CD4-positive, alpha-beta T cell treated with Interleukin-6 for 4 hours (primary cell): ENCODE results near the gene PSG5.
"Not testable (repeated sequence)": the region's sequence is repeated elsewhere in the genome, so short reads cannot be mapped to it uniquely, and the experiment has no call there.

Experiments used
- DNase-seq: peaks from one replicate; pipeline ENCODE4 v3.0.0-alpha.2; 2020; ENCODE audit warnings: mixed read lengths

PSG5 gene

DNA sequence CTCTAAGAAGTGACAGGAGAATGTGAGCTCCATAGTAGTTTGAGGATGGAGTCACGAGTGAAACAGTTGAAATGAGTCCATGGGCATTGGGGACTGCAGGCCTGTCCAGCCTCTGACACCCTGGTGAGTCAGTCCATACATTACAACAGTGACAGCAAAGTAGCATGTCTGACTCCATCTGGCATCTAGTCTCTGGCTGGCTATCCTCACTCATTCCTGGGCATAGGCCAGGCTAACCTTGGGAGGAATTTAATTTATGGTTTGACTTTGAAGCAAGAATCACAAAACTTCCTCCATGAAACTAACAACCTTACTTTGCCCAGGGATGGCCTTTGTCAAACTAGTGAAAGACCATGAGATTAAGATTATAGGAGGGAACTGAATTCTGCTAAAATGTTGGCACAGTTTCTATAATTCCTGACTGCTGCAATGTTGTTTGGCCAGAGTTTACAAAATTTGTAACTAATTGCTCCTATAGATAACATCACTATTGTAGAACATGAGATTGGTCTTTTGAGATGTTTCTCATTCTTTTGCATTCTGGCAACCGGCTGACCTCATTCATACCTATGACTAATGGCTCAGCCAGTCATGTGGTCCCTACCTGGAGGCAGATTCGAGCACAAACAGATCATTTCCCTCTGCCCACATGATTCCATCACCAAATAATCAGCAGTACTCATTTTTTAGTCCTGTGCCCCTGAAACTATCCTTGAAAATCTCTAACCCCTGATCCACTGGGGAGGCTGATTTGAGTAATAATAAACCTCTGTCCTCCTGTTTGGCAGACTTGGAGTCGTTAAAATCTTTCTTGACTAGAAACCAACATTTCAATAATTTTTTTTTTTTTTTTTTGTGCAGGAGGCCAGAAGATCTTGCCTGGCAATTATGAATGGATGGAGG is 4.2 kb downstream of the PSG5 start:
- DNase-seq, result not testable (repeated sequence)

DNA sequence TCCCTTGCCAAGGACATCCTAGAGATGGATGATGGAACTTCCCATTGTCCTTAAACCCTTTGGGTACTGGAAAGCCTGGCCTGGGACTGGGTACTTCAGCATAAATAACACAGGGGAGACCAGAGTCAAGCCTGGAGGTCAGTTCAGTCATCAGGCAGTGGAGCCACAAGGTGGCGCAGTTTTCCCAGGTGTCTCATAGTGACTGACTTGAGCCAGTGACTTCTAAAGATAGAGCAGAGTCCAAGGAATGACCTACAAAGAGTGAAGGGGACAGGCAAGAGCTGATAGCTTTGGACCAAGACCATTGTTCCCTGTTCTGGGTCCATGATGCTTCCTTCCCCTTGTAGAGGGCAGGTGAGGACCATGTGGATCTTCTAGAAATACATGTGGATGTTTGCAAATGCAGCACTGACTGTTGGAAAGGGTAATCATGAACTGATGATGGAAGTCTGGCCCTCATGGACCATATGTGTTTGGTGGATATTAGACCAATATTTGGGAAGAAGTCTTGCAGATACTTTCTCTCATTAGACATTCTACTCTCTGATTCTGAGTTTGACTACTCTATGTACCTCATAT is 6.7 kb downstream of the PSG5 start:
- DNase-seq, result not testable (repeated sequence)

DNA sequence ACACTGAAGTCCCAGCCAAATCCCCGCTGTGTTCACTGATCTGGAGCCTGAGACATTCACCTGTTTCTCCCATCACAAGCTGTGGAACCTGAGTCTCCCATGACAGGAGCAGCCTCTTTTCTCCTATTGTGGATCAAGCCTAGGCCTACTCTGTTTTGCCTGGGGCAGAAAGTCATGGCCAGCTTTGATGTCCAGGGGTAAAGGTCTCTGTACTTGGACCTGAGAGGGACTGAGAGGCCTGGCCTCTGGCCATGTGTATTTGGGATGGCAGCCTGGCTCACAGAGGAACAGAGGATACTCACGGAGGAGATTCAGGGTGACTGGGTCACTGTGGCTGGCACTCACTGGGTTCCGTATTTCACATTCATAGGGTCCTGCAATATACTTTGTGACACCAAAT is 7.8 kb downstream of the PSG5 start:
- not testable (repeated sequence) for DNase-seq

DNA sequence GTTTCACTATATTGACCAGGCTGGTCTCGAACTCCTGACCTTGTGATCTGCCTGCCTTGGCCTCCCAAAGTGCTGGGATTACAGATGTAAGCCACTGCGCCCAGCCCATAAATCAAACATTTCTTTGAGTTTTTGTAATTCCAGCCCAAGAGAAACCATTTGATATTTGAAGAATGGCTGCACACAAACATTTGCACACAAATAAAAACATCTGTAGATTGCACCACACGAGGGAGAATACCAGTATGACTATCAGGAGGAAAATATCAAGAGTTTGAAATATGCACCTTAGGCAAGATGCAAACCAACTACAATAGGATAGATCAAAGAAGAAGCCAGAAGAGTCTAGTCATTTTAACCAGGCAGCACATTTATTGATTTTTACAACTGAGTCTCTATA is 20.4 kb downstream of the PSG5 start:
- DNase-seq, result not testable (repeated sequence)

DNA sequence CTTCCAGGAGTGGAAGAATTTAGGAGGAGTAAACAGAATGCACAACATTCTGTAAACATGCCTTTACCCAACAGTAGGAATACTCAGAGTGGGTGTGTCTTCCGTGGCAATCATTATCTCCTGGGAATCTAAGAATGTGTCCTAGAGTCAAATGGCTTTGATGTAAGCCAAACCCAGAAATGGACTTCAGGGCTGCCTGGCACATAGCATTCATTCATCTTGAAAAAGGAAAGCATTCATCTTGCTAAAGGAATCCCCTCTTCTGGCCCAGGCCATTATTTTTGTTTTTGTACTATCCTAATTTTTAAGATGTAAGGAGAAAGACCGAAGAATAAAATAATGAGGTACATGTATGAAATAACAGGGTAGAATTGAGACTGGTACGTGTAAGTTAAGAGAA is 23.2 kb downstream of the PSG5 start:
- DNase-seq, result not testable (repeated sequence)

DNA sequence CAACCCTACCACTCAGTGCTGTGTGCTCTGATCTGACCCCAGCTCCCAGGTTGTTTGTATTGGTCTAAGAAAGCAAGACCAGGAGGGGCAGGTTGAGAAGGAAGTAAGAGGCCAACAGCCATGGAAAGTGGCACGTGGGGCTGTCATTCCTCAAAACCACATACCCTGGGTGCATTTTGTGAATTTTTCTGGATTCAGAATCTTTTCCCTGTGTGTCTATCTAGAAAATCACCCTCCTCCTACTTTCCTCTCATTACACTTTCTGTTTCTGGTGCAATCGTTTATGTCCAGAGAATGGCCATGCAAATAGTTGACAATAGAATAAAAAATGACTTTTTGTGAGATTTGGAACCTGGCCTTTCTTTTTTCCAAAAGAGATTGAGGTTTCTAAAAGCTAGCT is 24.1 kb downstream of the PSG5 start:
- not testable (repeated sequence) for DNase-seq

DNA sequence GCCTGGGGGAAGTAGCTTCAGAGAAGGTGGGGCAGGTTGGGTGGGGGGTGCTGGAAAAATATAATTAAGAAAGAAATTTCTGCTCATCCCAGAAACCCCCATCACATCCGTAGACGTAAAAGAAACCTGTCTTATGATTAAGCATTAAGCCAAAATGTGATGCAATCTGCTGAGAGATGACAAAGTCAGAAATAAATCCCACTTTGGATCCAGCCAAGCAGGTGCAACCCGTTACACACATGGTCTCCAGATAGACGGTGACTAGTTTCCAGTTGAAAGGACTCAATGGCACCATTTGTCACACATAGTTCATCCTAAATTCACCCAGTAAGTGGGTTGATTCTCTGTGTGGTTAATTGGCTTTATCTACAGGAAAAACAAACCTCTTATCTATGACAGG is 34.1 kb downstream of the PSG5 start:
- no peak for DNase-seq

DNA sequence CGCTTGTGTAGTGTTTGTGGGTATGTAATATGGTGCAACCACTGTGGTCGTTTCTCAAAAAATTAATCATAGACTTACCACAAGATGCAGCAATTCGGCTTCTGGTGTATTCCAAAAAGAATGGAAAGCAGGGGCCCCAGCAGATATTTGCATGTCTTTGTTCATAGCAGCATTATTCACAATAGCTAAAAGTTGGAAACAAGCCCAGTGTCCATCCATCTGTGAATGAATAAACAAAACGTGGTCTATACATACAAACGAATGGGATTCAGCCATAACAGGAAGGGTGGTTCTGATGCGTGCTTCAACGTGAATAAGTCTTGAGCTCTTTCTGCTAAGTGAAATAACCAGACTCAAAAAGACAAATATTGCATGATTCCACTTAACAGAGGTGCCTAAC is 36.5 kb downstream of the PSG5 start:
- DNase-seq, result not testable (repeated sequence)

DNA sequence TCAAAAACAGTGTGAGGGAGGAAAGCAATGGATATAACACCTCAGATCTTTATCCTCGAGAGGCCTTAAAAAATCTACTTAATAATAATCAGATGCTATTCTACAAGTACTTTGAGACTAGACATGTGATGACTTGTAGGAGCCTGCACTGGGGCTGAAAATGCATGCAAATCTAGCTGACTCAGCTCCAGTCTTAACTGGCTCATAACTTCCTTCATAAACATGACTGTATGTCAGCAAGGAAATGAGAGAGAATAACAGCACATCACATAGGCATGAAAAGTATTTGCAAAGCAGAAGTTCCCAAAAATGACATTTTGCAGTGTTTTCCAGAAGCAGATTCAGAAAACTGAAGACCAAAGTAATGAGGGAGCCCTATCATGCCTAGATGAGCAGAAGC is 38.1 kb downstream of the PSG5 start:
- no peak for DNase-seq

DNA sequence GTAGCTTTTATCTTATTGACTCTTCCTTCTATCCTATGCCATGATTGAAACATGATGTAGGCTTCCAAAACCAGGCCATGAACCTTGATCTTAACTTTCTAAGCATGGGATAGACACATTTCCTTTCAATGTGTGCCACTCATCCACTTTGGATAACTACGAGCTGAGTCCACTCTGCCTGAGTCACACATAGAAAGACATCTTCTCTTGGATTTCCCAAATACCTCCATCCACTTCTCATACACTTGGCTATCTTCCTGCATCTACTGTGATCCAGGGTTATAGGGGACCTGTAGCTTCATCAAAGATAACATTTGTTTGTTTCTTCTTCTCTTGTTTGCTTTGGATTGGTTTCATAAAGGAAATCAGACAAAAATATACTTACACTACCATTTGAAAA is 44.6 kb downstream of the PSG5 start:
- not testable (repeated sequence) for DNase-seq

DNA sequence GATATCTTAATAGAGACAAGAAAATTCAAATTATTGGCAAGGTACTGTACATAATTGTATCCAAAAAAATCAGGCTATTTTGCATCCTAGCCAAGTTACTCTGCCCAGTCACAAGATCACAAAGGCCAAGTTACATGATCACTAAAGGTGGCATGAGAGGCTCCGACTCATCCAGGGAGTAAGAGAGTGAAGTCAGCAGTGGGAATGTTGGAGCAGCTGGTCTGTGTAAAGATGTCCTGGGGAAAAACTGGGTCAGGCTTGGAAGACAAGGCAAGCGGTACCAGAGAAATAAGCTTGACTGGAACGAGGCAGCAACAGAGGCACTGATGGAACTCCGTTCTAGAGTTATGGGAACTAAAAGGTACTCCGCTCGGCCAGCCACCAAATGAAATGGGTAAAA is 53.6 kb downstream of the PSG5 start:
- DNase-seq, result no peak

DNA sequence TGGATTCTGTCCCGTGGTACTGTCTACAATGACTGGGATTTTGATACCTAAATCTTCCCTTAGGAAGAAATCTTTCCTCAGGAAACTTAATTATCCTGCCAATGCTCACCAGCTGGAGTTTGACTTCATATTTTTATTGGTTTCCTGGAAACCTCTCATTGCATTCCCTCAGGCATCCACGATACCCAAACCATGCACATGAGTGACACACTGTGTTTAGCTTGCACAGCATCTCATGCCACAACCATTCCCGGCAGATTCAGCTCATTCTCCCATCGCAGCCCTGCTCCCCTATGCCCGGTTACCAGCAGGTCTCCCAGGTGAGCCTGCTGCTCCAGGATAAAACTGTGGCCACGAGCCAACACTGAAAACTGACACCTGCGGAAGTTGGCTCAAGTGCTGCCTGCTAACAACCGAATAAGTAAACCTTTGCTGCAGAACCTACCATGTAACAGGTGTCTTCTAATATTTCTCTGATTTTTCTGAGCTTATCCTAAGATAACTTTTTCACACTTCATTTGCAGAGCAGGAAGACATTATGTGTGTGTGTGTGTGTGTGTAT is 55.0 kb downstream of the PSG5 start:
- DNase-seq, result not testable (repeated sequence)

DNA sequence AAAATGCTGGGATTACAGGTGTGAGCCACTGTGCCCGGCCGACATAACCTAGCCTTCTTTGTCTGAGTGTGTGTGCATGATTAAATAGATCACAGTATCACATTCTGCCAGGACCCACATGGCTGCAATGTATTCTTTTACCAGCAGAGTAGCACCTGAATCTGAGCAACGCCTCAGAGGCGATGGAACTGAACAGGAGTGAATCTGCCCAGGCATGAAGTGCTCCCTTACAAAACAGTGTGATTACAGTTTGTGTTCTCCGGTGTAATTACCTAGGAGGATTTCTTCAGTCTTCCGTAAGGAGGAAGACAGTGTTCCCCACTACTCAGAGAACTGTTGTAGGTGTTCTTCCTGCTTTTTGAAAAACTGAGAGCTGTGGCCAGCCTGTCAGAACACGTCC is 57.1 kb downstream of the PSG5 start:
- DNase-seq, result not testable (repeated sequence)

DNA sequence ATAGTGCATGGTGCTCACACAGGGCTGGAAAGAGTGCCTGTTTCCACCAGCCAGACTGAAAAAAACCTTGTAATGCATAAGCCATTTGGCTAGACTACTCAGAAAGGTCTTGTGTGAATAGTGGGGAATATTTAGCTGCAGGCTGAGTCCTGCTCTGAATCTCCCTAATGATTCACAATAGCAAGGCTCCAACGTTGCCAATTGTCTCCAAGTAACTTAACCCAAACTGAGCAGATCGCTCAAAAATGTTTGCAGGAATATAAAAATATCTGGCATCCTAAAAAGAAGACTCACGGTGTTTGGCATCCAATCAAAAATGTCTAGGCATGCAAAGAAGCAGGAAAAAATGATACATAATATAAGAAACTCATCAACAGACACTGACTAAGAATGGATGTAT is 59.0 kb downstream of the PSG5 start:
- DNase-seq, result not testable (repeated sequence)

DNA sequence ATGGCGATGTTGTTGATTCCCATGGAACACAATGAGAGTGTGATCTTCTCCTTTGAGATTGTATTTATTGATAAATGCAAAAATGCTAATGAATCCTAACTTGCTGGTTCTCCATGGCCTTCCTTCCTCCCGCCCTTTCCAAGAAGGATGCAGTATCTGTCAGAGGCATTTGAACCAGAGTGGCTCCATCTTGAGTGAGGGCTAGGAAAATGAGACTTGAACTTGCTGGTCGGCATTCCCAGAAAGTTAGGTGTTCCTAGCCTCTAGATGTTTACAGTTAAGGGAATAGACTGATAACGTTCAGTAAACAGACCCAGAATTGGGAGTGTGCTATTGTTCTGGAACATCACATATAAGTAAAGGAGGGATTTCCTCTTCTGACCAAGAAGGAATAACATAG is 59.6 kb downstream of the PSG5 start:
- DNase-seq, result no peak

DNA sequence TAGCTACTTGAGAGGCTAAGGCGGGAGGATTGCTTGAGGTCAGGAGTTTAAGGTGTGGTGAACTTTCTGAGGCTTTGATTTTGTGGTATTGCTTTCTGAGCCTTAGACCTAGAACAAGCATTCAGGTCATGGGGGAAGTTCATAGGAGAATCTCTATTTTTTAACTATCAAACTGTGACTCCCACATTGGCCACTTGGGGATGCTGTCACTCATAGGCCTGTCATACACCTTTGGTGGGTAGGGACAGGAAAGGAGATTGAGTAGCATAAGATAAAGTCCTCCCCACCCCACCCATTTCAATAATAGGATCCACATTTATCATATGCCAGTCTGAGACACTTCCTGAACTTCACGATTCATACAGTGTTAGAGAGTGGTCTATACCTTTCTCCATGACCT is 62.0 kb downstream of the PSG5 start:
- DNase-seq, result no peak

DNA sequence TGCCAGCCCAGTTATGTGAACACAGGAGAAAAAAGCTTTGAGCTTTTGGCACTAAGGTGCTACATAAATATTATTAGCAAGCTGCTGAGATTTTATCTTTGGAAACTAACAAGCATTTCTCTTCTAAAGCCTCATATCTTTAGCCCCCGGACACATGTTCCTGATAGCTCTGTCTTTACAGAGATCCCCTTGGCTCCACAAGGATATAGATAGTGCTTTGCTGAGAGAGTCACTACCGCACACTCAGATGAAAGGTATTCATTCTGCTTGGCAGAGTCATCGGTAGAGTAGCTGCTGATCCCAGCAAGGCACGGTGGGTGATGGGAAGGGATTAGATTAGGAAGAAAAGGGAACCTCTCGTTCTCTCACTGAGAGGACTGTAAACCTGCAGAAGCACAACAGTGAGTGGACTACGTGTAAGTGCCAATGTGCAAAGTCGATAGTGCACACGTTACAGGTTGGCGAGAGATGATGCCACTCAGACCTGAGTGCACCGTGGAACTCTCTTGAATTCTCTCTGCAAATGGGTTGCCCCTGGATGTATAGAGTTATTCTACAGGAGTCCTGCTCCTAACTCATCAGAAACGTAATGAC is 65.8 kb downstream of the PSG5 start:
- not testable (repeated sequence) for DNase-seq

DNA sequence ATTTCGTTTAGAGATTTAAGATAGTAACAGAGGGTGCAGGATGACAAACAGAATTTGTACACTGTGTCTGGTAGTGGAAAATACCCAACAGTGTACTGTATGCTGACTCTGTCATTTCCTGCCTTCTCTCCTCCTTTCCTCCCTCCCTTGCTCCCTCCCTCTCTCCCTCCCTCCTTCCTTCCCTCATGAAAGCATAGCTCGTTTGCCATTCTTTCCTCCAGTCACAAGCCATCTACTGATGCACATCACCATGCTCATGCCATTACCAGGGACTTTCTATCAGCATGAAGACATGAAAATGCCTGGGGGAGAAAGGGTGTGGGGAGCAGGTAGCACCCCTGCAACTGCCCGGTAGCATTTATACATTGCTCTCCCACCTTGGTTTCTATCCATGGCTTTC is 66.8 kb downstream of the PSG5 start:
- not testable (repeated sequence) for DNase-seq
